HuH-7 (cell line): ENCODE data around the gene ATP11A.
"Not testable (repeated sequence)": the region's sequence is repeated elsewhere in the genome, so short reads cannot be mapped to it uniquely, and the experiment has no call there.

Experiments
- DNase-seq: peaks from one replicate; pipeline ENCODE4 v3.0.0; 2011; ENCODE audit warnings: low spot score

Gene ATP11A

GRCh38 chr13:112865478-112865877 lies 175.6 kb downstream of the ATP11A start:
- not testable (repeated sequence) for DNase-seq

- no peak for DNase-seq
Measured at GRCh38 chr13:112867301-112867711, 177.5 kb downstream of the ATP11A start.

GRCh38 chr13:112868308-112868707 lies 178.5 kb downstream of the ATP11A start:
- DNase-seq: no peak

GRCh38 chr13:112869202-112870050 lies 179.6 kb downstream of the ATP11A start:
- DNase-seq: no peak

GRCh38 chr13:112870051-112870331 lies 180.2 kb downstream of the ATP11A start:
- no peak for DNase-seq

GRCh38 chr13:112870737-112871287 lies 181.0 kb downstream of the ATP11A start:
- no peak for DNase-seq

- no peak for DNase-seq
Measured at GRCh38 chr13:112871742-112872141, 181.9 kb downstream of the ATP11A start.

- not testable (repeated sequence) for DNase-seq
Measured at GRCh38 chr13:112872657-112873631, 183.1 kb downstream of the ATP11A start.

- DNase-seq: peak; percentile 97
Measured at GRCh38 chr13:112873851-112874750, 184.3 kb downstream of the ATP11A start.

GRCh38 chr13:112874751-112875300 lies 185.0 kb downstream of the ATP11A start:
- no peak for DNase-seq

GRCh38 chr13:112875627-112876026 lies 185.8 kb downstream of the ATP11A start:
- no peak for DNase-seq

- no peak for DNase-seq
Measured at GRCh38 chr13:112876305-112877000, 186.6 kb downstream of the ATP11A start.

- no peak for DNase-seq
Measured at GRCh38 chr13:112877066-112877465, 187.2 kb downstream of the ATP11A start.

- DNase-seq: no peak
Measured at GRCh38 chr13:112877539-112877938, 187.7 kb downstream of the ATP11A start.

- DNase-seq: no peak
Measured at GRCh38 chr13:112877976-112878955, 188.4 kb downstream of the ATP11A start.

GRCh38 chr13:112879283-112879833 lies 189.5 kb downstream of the ATP11A start:
- DNase-seq: no peak

- DNase-seq: no peak
Measured at GRCh38 chr13:112880221-112880641, 190.4 kb downstream of the ATP11A start.

- no peak for DNase-seq
Measured at GRCh38 chr13:112880976-112881540, 191.2 kb downstream of the ATP11A start.
